ENCODE data around the gene NR5A1.

The NR5A1 gene

GRCh38 chr9:124498499-124499146 lies 8.6 kb downstream of the NR5A1 start:
- DNase-seq (ENCODE audit: low read depth in 3 of 3) = no peak

GRCh38 chr9:124498040-124498439 lies 9.2 kb downstream of the NR5A1 start:
- no peak for DNase-seq (ENCODE audit: low read depth in 3 of 3)

DNA sequence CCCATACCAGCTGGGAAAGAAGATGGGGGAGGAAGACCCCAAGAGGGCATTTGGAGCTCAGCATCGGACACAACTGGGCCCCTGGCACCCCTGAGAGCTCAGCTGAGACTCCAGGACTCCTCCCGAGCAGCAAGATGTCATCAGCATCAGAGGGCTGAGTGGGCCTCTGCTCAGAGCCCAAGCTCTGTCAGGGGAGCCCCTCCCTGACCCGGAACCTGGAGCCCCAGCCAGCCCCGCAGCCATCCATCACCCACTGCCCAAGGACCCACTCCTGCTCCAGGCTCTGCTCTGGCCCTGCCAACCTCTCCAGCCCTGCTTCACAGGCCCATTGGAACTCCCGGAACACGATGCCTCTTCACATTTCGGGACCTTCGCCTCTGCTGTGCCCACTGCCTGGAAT lies 9.8 kb downstream of the NR5A1 start:
- DNase-seq (ENCODE audit: low read depth in 3 of 3) = no peak

DNA sequence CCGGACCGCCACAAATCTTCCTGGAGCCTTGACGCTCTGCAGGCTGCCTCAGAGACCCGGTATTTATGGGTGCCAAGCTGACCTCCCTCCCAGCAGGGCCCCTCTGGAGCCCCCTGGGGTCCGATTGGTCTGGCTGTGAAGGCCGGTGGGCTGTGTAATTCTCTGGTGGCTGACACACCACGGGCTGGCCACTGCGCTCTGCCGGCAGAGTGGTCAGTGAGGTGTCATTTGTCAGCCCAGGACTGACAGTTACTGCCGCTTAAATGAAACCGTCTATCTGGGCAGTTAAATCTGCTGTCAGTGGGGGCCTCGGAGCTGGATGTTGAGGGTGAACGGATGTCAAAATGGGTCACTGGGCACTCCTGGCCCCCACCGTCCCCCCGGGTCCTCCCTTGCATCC lies 10.7 kb downstream of the NR5A1 start:
- no peak for DNase-seq (ENCODE audit: low read depth in 3 of 3)

- no peak for DNase-seq (ENCODE audit: low read depth in 3 of 3)
Observed at GRCh38 chr9:124496075-124496449, 11.1 kb downstream of the NR5A1 start.

DNA sequence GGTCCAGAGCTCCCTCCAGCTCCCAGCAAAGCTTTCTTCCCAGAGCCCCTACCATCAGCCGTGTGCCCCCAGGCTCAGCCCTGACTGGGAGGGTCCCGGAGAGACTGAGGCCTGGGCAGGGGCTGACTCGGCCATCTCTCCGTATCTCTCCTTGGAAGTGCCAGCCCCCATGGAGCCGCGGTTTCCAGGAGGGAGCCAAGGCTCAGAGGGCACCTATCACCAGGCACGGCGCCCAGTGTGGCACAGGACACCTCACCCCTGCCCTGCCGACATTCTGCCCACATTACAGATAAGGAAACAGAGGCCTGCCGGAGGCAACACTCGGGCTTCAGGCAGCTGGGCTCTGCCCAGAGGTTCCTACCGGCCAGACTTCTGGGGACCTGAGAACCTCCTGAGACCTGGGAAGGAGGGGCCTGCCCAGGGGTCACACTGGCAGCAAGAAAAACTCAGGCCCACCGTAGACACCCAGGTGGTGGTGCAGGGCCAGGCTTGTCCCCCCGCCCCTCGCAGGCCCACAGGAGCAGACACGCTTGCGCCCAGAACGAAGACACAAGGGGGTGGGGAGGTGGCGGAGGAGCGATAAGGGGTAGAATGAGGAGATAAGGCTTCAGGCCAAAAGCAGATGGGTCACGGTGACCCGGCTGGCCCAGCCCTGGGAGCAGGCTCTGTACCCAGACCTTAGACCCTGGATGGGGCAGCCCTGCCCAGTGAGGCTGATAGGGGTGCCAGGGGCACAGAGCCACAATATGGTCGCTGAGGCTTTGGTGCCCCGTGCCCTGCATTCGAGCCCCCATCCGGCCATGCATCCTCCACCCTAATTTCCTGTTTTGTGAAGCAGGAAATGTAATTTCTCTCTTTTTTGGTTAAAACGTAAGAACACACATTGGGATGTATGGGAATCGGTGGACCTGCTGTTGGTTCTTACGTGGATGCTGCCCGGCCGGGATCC lies 11.8 kb downstream of the NR5A1 start:
- DNase-seq (ENCODE audit: low read depth in 3 of 3) = no peak

- DNase-seq (ENCODE audit: low read depth in 3 of 3) = no peak
Observed at GRCh38 chr9:124493794-124494479, 13.3 kb downstream of the NR5A1 start.

GRCh38 chr9:124493218-124493617 lies 14.0 kb downstream of the NR5A1 start:
- DNase-seq (ENCODE audit: low read depth in 3 of 3) = no peak

DNA sequence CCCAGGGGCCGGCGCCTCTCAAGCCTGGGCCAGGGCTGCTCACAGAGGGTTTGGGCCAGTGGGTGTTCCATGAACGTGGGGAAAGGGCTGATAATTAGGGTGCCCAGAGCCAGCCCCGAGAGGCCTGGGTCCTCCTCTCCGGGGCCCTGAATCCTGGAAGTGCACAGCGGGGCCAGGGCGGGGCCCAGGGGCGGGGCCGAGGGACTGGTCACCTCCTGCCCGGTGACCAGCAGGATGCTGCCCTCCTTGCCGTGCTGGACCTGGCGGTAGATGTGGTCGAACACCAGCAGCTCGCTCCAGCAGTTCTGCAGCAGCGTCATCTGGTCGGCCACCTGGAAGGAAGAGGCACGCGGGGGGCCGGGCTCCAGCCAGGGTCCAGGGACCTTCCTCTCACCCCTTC lies 14.4 kb downstream of the NR5A1 start:
- DNase-seq (ENCODE audit: low read depth in 3 of 3) = no peak

DNA sequence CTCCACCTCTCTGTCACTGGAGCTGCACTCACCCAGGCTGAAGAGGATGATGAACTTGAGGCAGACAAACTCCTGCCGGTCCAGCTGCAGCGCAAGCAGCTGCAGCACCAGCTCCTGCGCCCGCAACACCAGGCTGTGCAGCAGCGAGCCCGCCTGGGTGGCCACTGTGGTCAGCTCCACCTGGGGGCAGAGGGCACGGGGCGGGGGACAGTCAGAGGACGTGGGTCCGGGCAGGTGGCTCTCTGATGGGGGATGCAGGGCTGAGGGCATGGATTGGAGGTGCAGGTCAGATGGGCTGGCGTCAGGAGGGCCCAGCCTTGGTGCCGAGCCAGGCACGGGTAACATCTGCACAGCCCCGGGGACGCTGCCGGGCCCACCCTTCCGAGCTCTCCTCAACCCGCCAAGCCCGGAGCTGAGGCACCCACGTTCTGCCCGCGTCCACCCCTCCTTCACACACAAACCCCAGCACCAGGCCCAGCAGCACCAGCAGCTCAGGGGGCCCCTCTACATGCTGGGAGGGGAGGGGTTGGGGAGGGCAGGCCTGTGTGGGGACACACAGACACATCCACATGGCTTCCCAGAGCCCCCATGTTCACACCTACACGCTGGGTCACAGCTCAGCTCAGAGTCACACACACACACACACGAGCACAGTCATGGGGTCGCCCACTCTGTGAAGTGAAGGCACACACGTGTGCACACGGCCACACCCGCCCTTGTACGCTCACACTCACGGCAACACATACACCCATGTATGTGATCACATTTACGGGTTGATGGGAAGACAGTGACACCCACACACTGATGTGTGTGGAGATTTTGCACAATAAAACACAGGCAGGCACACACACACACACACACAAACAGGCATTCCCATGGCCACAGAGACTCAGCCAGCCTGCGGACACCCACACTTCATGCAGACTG lies 15.9 kb downstream of the NR5A1 start:
- DNase-seq (ENCODE audit: low read depth in 3 of 3) = no peak

DNA sequence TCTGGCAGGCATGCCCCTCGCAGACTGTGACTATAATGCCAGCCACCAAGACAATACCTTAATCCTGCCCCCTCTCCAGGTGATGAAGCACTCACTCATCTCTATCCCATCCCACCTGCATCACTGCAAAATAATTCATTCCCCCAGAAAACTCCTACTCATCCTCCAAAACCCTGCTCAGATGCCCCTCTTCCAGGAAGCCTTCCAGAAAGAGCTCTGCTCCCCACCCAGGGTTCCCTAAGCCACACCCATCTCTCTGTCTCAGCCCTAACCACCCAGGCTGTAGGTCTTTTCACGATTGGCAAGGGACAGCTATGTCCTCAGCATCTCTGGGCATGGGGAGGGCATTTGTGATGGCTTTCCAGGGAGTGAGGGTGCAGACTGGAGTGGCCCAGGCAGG lies 17.2 kb downstream of the NR5A1 start:
- no peak for DNase-seq (ENCODE audit: low read depth in 3 of 3)

DNA sequence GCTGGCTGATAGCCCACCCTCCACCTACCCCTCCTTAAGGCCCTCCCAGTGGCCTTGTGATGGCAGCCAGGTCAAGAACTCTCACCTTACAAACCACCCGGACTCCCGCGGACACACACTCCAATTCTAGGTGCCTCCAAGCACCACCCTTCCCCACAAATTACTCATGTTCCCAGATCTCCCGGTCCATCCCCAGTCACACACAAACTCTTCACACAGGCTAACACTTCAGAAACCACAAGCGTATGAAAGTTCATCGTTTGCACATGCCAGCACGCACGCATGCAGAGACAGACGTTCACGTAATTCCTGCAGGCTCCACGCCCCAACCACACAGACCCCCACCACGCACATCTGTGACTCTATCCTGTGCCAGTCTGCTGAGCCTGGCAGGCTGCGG lies 18.0 kb downstream of the NR5A1 start:
- no peak for DNase-seq (ENCODE audit: low read depth in 3 of 3)

DNA sequence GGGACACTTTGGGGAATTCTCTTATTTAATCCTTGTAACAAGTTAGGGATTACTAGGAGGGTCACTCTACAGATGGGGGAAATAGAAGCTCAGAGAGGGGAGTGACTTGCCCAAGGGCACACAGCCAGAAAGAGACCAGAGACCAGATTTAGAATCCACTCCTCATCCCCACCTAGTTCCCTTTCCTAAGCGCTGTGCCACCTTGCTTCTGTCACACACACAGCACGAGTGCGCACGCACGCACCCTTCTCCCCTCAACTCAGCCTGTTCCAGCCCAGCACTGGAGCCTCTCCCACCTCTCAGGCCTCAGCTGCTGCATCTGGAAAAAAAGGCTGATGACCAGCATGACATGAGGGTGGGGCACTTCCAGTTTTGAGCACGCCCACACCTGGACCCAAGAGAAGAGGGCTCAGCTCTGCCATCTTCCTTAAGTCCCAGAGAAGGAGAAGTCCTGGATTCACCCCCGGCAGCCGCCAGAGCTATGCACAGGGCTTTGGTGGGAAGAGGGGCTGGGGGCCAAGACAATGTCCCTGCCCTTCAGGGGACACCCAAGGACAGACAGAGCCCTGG lies 18.5 kb downstream of the NR5A1 start:
- no peak for DNase-seq (ENCODE audit: low read depth in 3 of 3)

- no peak for DNase-seq (ENCODE audit: low read depth in 3 of 3)
Observed at GRCh38 chr9:124487260-124488182, 19.7 kb downstream of the NR5A1 start.

- no peak for DNase-seq (ENCODE audit: low read depth in 3 of 3)
Observed at GRCh38 chr9:124486778-124487259, 20.4 kb downstream of the NR5A1 start.

- DNase-seq (ENCODE audit: low read depth in 3 of 3) = no peak
Observed at GRCh38 chr9:124485936-124486335, 21.3 kb downstream of the NR5A1 start.

DNA sequence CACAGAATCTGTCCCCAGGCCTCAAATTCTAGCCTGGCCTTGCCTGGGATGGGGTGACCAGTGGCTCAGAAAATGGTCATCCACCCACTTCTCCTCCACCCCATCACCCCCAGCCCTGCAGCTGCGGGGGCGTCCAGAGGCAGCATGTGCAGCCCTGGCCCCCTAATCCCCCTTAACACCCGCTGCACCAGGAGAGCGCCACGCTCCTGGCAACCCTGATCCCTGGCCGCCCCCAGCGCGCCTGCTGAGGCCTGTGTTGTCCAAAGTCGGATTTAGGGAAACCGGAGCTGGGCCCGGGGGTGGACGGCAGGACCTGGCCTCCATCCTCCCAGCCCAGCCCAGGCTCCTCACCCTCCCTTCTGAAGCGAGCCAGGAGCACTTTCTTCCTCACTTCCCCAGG lies 22.0 kb downstream of the NR5A1 start:
- DNase-seq (ENCODE audit: low read depth in 3 of 3) = no peak

DNA sequence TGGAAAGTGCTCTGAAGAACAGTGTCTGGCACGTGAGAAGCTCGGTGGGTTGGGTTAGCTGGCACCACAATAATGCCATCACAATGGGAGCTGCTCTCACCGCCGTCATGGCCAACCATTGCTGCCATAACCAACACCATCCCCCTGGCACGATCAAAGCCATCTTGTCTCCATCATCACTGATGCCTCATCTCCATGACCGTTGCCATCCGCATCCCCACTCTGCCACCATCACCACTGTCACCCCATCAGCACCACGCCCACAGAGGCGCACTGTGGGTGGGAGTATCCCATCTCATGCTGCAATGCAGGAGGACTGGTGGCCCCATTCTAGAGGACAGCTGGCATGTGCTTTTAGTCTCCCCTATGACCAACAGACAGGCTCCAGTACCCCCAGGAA lies 23.7 kb downstream of the NR5A1 start:
- DNase-seq (ENCODE audit: low read depth in 3 of 3) = no peak

- DNase-seq (ENCODE audit: low read depth in 3 of 3) = no peak
Observed at GRCh38 chr9:124482431-124483031, 24.7 kb downstream of the NR5A1 start.

GRCh38 chr9:124481115-124481514 lies 26.1 kb downstream of the NR5A1 start:
- no peak for DNase-seq (ENCODE audit: low read depth in 3 of 3)

All from stimulated activated CD4-positive, alpha-beta T cell treated with anti-CD3 and anti-CD28 coated beads, TNF-alpha, amount 100 ng/mL, for 4 hours (primary cell).